ENCODE measurements around the gene UCK1.

DNA sequence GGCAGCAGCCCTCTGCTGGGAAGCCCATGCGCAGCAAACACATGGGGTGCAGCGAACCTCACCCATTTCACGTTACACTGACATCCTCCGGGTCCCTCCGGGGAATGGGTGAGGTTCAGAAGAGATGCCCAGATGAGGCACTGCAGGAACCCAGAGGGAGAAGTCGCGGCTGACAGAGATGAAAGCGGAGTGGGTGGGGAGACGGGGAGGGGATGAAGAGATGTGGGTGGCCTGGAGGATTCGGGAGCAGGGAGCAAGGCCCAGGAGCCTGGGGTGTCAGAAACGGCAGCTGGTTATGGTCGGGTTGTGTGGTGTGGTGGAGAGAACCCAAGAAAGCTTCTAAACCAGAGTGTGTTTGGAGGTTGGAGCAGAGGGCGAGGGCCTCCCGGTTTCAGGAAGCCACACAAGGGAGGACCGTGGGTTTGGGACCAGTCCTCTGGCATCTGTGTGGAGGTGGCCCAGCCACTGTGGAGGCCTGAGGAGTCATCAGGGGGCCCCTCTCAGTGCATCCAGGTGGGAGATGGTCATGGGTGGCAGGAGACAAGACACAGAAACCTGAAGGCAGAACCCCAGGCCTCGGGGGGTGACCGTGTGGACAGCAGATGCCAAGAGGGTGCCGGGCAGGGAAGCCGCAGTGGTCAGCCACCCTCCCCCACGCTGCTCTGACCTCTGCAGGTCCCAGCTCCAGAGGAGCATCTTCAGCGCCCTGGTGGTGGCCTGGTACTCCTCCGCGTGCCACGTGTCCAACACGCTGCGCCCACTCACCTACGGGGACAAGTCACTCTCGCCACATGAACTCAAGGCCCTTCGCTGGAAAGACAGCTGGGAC is 8.6 kb downstream of the UCK1 start:
- TF ChIP-seq, protein P1, sequence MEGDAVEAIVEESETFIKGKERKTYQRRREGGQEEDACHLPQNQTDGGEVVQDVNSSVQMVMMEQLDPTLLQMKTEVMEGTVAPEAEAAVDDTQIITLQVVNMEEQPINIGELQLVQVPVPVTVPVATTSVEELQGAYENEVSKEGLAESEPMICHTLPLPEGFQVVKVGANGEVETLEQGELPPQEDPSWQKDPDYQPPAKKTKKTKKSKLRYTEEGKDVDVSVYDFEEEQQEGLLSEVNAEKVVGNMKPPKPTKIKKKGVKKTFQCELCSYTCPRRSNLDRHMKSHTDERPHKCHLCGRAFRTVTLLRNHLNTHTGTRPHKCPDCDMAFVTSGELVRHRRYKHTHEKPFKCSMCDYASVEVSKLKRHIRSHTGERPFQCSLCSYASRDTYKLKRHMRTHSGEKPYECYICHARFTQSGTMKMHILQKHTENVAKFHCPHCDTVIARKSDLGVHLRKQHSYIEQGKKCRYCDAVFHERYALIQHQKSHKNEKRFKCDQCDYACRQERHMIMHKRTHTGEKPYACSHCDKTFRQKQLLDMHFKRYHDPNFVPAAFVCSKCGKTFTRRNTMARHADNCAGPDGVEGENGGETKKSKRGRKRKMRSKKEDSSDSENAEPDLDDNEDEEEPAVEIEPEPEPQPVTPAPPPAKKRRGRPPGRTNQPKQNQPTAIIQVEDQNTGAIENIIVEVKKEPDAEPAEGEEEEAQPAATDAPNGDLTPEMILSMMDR (IDR thresholded peaks at IDR 0.05; ENCODE audit: low read length) = no peak
- no peak for TF ChIP-seq EZH2 (IDR thresholded peaks at IDR 0.05; ENCODE audit: borderline replicate concordance, low read length)
